Naive thymus-derived CD4-positive, alpha-beta T cell (primary cell): Measurements from ENCODE around the gene ART5. TPM values are rescaled to one million over a fixed set of nuclear protein-coding genes. Genes with fewer than 3 reads are reported as not detected.

Experiments
- ATAC-seq: fragments of 150-1000 bp; cut with Tn5 transposase; 2 replicates; pipeline ENCODE4 v1.10.0; 2021; ENCODE audit warnings: mild to moderate bottlenecking, moderate library complexity
- CTCF ChIA-PET: fragments of 350-600 bp; sonication (Branson Sonifier 250); formaldehyde crosslinking; loops from one replicate; lab custom pipeline; 2021; ENCODE audit warnings: antibody characterized with exemption; lab: Charles Lee
- POLR2A ChIA-PET: fragments of 350-600 bp; sonication (Branson Sonifier 250); formaldehyde crosslinking; loops from one replicate; lab custom pipeline; 2021; ENCODE audit warnings: antibody characterized with exemption, inconsistent platforms; lab: Charles Lee
- DNase-seq, 9 donors: peaks; one replicate each; pipeline versions ENCODE4 v3.0.0 to v3.0.0-alpha.2; 2020 to 2022; ENCODE audit warnings: mixed read lengths in 1 of 9
- H3K27ac ChIP-seq: one replicate; pipeline ENCODE4 v1.7.0; 2013; ENCODE audit warnings: mild to moderate bottlenecking, low read depth, low read length, moderate library complexity
- H3K27me3 ChIP-seq, 2 donors: one replicate each; pipeline ENCODE4 v1.7.0; 2013; ENCODE audit warnings: low read length in 2 of 2, mild to moderate bottlenecking in 2 of 2, moderate library complexity in 2 of 2; ENCODE audit not compliant: control insufficient read depth in 2 of 2, insufficient read depth in 2 of 2
- H3K36me3 ChIP-seq, 3 experiments: 1 replicate in 2 of 3; 2 replicates in 1 of 3; pipeline ENCODE4 v1.7.0; 2013; ENCODE audit warnings: low read length in 3 of 3, mild to moderate bottlenecking in 3 of 3, moderate library complexity in 1 of 3; ENCODE audit not compliant: insufficient read depth in 3 of 3, control insufficient read depth in 2 of 3
- H3K4me1 ChIP-seq, 2 donors: one replicate each; pipeline ENCODE4 v1.7.0; 2013; ENCODE audit warnings: low read length in 2 of 2, mild to moderate bottlenecking in 2 of 2, moderate library complexity in 1 of 2; ENCODE audit not compliant: control insufficient read depth in 2 of 2, insufficient read depth in 2 of 2
- H3K4me3 ChIP-seq: 2 replicates; pipeline ENCODE4 v1.7.0; 2013; ENCODE audit warnings: mild to moderate bottlenecking, low read length
- H3K9me3 ChIP-seq, 3 experiments: 1 replicate in 2 of 3; 2 replicates in 1 of 3; pipeline ENCODE4 v1.7.0; 2013; ENCODE audit warnings: low read length in 3 of 3; ENCODE audit not compliant: control insufficient read depth in 2 of 3
- H3K27ac Mint-ChIP-seq, 9 donors: one replicate each; pipeline ENCODE4 v1.8.0; 2020 to 2022; ENCODE audit warnings: mixed read lengths in 9 of 9, mild to moderate bottlenecking in 8 of 9, moderate library complexity in 5 of 9, inconsistent platforms in 2 of 9
- H3K27me3 Mint-ChIP-seq, 5 donors: one replicate each; pipeline ENCODE4 v1.8.0; 2021 to 2022; ENCODE audit warnings: mixed read lengths in 5 of 5, mild to moderate bottlenecking in 1 of 5
- H3K36me3 Mint-ChIP-seq, 5 donors: one replicate each; pipeline ENCODE4 v1.8.0; 2020 to 2022; ENCODE audit warnings: mixed read lengths in 5 of 5, mild to moderate bottlenecking in 3 of 5, inconsistent platforms in 1 of 5
- H3K4me1 Mint-ChIP-seq, 7 donors: one replicate each; pipeline ENCODE4 v1.8.0; 2020 to 2022; ENCODE audit warnings: mixed read lengths in 7 of 7, mild to moderate bottlenecking in 3 of 7, inconsistent platforms in 1 of 7
- H3K4me3 Mint-ChIP-seq, 10 donors: one replicate each; pipeline ENCODE4 v1.8.0; 2020 to 2022; ENCODE audit warnings: mild to moderate bottlenecking in 10 of 10, mixed read lengths in 10 of 10, moderate library complexity in 6 of 10, inconsistent platforms in 2 of 10
- H3K9me3 Mint-ChIP-seq, 11 donors: one replicate each; pipeline ENCODE4 v1.8.0; 2020 to 2022; ENCODE audit warnings: mixed read lengths in 11 of 11, mild to moderate bottlenecking in 4 of 11, inconsistent platforms in 1 of 11, moderate library complexity in 1 of 11
- intact Hi-C, 2 donors: fragments of 100-400 bp; cut with micrococcal nuclease; formaldehyde crosslinking; loops; one replicate each; pipeline ENCODE4 v1.15.1; 2023
- polyA plus RNA-seq, 2 donors: library from polyadenylated mRNA; unstranded; fragments of 300-500 nt; fragmentation: Illumina TruSeq; gene quantifications; one replicate each; pipeline ENCODE4 v1.2.3, GENCODE V29; 2021
- total RNA-seq, 6 experiments: library from RNA in 5 of 6; stranded (reverse) in 5 of 6; gene quantifications; 1 replicate in 5 of 6; 2 replicates in 1 of 6; pipeline ENCODE4 v1.2.3 and lab custom pipeline; 2021 to 2026

The ART5 gene
- total and polyA plus RNA-seq, 7 experiments from 2014 or later, result not detected

DNA sequence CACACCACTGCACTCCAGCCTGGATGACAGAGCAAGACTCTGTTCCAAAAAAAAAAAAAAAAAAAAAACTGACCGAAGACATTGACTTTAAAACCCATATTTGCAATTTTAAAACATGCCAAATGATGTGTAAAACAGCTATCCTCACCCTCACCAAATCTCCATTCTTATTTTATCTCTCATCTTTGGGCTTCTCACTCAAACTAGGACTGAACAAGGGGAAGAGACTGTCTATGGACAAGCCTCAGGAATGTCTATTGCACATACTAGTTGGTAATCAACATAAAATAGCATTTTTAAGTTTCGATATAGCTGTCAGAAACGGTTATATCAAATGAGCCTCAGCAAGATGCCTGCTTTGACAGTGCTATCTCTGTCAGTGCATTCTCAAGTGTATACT lies 37.3 kb upstream of the ART5 start:
- Histone ChIP-seq H3K36me3 (peaks cover 21 to 92% (median 56%) of the 10 kb centered on the region in 3 experiments), H3K4me1 (peaks cover 0 to 4% of the 10 kb centered on the region in 2 donors), H3K27me3 (no peaks in the 10 kb centered on the region), H3K27ac (no peak overlapping the region), H3K4me3 (no peak overlapping the region), H3K9me3 (no peaks in the 10 kb centered on the region)
- Mint-ChIP-seq H3K27ac (peak overlapping the region in 1 of 9 donors; percentile 49), H3K4me3 (no peak overlapping the region), H3K36me3 (peaks cover 29 to 77% (median 37%) of the 10 kb centered on the region in 5 donors), H3K27me3 (no peaks in the 10 kb centered on the region), H3K9me3 (peaks cover 0 to 1% (median 0%) of the 10 kb centered on the region in 11 donors), H3K4me1 (peaks cover 3 to 15% (median 8%) of the 10 kb centered on the region in 7 donors)
- intact Hi-C loops, result no loop called here
- CTCF ChIA-PET, result no interaction called here
- no peak for ATAC-seq
- POLR2A ChIA-PET, result no interaction called here
- peak in 1 of 9 donors; percentile 3 for DNase-seq

DNA sequence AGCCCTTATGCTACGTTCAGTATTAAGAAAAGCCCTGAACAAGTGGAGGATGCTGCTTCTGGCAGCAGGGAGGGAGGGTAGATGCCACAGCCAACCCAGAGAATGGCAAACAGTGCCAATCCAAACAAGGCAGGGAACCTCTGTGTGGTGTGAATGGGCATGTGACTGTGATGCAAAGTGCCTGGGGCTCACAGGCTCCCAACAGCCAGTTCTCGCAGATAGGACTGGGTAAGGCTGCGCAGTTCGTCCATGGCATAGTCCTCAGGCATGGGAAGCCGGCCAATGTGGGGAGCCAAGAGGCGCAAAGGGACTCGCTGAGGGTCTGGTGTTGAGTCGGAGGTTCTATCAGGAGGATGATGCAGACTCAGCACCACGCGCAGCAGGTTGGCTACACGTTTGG lies 34.2 kb upstream of the ART5 start:
- DNase-seq, result no peak
- peaks cover 0 to 5% (median 0%) of the 10 kb centered on the region in 7 donors for H3K4me1 Mint-ChIP-seq
- Histone ChIP-seq H3K4me1 (no peaks in the 10 kb centered on the region), H3K27me3 (no peaks in the 10 kb centered on the region), H3K27ac (no peak overlapping the region), H3K4me3 (no peak overlapping the region), H3K9me3 (no peaks in the 10 kb centered on the region), H3K36me3 (peaks cover 21 to 98% (median 53%) of the 10 kb centered on the region in 3 experiments)
- ChIA-PET POLR2A (no interaction called here), CTCF (no interaction called here)
- ATAC-seq, result no peak
- H3K27me3 Mint-ChIP-seq, result no peaks in the 10 kb centered on the region
- H3K4me3 Mint-ChIP-seq, result no peak overlapping the region
- H3K36me3 Mint-ChIP-seq, result peaks cover 26 to 63% (median 30%) of the 10 kb centered on the region in 5 donors
- H3K9me3 Mint-ChIP-seq, result peaks cover 0 to 1% (median 0%) of the 10 kb centered on the region in 11 donors
- peak overlapping the region in 1 of 9 donors; percentile 8 for H3K27ac Mint-ChIP-seq
- intact Hi-C loops, result no loop called here

DNA sequence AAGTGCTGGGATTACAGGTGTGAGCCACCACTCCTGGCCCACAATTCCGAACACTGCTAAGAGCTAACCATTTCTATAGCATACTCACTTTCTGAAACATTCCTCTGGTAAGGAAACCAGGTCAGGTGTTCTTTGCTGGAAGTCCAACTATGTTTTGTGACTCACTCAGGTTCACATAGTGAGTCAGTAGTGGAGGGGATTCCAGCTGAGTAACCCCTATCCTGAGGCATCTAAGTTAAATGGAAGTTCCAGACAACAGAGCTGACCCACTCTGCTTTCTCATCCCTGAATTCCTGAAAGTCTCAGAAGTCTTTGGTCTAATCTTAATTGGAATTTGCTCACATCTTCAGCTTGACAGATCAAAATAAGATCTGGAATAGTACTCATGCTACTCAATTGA lies 32.4 kb upstream of the ART5 start:
- Mint-ChIP-seq H3K27ac (peak overlapping the region in 3 of 9 donors; percentile 25 to 59 (median 41)), H3K36me3 (peaks cover 17 to 64% (median 34%) of the 10 kb centered on the region in 5 donors), H3K4me1 (peaks cover 0 to 2% (median 0%) of the 10 kb centered on the region in 7 donors), H3K27me3 (no peaks in the 10 kb centered on the region), H3K4me3 (no peak overlapping the region), H3K9me3 (no peaks in the 10 kb centered on the region)
- POLR2A ChIA-PET, result no interaction called here
- ATAC-seq (no peak), DNase-seq (no peak)
- Histone ChIP-seq H3K27ac (no peak overlapping the region), H3K27me3 (no peaks in the 10 kb centered on the region), H3K36me3 (peaks cover 15 to 96% (median 44%) of the 10 kb centered on the region in 3 experiments), H3K9me3 (no peaks in the 10 kb centered on the region), H3K4me1 (no peaks in the 10 kb centered on the region), H3K4me3 (no peak overlapping the region)
- CTCF ChIA-PET, result no interaction called here
- intact Hi-C loops, result no loop called here

DNA sequence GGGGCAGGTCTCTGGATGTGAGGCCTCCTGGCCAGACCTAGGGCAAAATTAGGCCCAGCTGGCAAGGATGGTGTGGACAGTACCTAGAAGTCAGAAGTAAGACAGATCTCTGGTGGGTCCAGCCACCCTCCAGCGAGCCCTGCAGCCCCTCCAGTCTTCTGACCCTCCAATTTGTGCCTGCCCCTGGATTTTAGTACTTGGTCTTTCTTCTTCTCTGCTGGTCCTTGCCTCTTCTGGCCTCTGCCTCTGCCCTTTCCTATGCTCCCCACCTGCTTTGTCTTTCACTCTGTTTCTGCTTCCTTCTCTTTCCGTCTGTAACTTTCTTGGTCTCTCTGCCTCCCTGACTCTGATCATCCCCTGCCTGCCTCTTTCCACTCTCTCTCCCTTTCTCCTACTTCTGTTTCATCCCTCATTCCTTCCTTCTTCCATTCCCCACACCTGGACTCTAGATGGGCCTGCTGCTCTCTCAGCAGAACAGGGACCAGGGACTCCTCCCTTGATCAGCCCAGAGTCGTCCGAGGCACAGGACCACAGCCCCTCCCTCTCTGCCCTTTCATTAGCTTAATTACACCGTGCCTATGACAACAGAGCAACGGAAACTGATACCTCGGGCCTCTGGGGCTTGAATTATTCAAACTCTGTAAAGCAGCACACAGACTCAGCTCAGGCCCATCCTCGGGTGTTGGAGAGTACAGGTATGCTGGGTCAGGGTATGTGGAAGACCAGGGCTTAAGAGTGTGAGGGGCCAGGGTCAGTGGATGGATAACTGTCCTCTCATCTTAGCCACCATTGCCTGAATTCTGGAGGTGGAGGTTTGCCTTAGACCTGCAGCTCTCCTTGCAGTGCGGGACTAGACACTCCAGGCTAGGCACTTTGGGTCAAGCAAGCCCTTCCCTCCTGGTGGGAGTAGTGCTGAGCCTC lies 29.8 kb upstream of the ART5 start, which contains the start of gene CHRNA10:
Gene CHRNA10, minus strand, starts transcription at position 51 of the 921 bp plus-strand sequence. CDS start 72 bp downstream, outside the sequence.
- peaks cover 0 to 4% (median 0%) of the 10 kb centered on the region in 7 donors for H3K4me1 Mint-ChIP-seq
- no peak within 1 kb of the TSS for H3K4me3 ChIP-seq
- DNase-seq (no peak), ATAC-seq (no peak)
- no peaks in the 10 kb centered on the region for H3K27me3 ChIP-seq
- peak within 1 kb of the TSS in 1 of 10 donors; percentile 1 for H3K4me3 Mint-ChIP-seq
- no peak within 1 kb of the TSS for H3K27ac ChIP-seq
- no peaks in the 10 kb centered on the region for H3K9me3 ChIP-seq
- intact Hi-C loops, result no loop called here
- H3K9me3 Mint-ChIP-seq, result no peaks in the 10 kb centered on the region
- POLR2A ChIA-PET, result no interaction called here
- no peaks in the 10 kb centered on the region for H3K27me3 Mint-ChIP-seq
- H3K36me3 ChIP-seq, result peaks cover 7 to 88% (median 31%) of the 10 kb centered on the region in 3 experiments
- CTCF ChIA-PET, result no interaction called here
- H3K27ac Mint-ChIP-seq, result peak within 1 kb of the TSS; percentile 26 to 91 (median 58)
- peaks cover 13 to 62% (median 33%) of the 10 kb centered on the region in 5 donors for H3K36me3 Mint-ChIP-seq
- no peaks in the 10 kb centered on the region for H3K4me1 ChIP-seq

DNA sequence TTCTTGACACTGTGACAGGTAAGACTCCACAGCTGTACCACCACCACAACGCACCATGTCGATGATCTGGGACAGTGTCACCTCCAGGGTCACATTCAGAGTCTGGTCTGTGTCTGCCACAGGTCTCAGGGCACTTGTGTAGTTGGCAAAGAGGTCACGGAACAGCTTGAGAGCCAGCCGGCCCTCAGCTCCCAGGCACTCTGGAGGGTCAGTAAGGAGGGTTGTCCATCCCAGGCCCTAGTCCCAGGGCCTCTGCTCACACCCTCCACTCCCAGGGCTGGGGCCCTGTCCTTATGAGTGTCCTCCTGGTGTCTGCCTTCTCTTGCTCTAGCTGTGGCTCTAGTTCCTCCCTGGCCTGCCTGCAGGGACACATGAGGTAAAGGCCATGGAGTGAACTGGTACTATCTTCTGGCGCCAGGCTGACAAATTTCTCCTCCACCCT lies 28.0 kb upstream of the ART5 start:
- Mint-ChIP-seq H3K4me3 (no peak overlapping the region), H3K4me1 (peaks cover 0 to 4% (median 0%) of the 10 kb centered on the region in 7 donors), H3K27me3 (no peaks in the 10 kb centered on the region), H3K27ac (peak overlapping the region in 3 of 9 donors; percentile 28 to 63 (median 58)), H3K36me3 (peaks cover 8 to 64% (median 37%) of the 10 kb centered on the region in 5 donors), H3K9me3 (no peaks in the 10 kb centered on the region)
- H3K4me1 ChIP-seq, result no peaks in the 10 kb centered on the region
- H3K27ac ChIP-seq, result no peak overlapping the region
- H3K4me3 ChIP-seq, result no peak overlapping the region
- ATAC-seq, result no peak
- CTCF ChIA-PET, result no interaction called here
- H3K9me3 ChIP-seq, result no peaks in the 10 kb centered on the region
- intact Hi-C loops, result no loop called here
- no peak for DNase-seq
- no peaks in the 10 kb centered on the region for H3K27me3 ChIP-seq
- POLR2A ChIA-PET, result no interaction called here
- H3K36me3 ChIP-seq, result peaks cover 6 to 89% (median 16%) of the 10 kb centered on the region in 3 experiments

DNA sequence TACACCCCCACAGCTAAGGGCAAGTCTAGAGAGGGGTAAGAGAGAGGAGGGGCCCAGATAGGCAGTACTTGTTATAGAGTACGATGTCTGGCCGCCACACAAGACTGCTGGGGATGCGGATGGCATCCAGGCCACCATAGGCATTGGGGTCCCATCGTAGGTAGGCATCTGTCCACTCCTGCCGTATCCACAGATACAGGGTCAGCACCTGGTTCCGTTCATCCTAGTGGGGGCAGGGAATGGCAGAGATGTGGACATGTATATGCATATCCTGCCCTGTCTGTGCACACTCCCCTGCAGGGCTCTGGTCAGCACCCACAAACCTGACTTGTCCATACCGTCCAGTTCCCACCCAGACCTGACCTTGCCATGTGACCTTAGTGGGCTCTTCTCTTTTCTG lies 27.3 kb upstream of the ART5 start:
- Histone ChIP-seq H3K36me3 (peaks cover 6 to 89% (median 16%) of the 10 kb centered on the region in 3 experiments), H3K27me3 (no peaks in the 10 kb centered on the region), H3K9me3 (no peaks in the 10 kb centered on the region), H3K4me3 (no peak overlapping the region), H3K4me1 (no peaks in the 10 kb centered on the region), H3K27ac (no peak overlapping the region)
- POLR2A ChIA-PET, result no interaction called here
- ATAC-seq (no peak), DNase-seq (no peak)
- peaks cover 0 to 4% (median 0%) of the 10 kb centered on the region in 7 donors for H3K4me1 Mint-ChIP-seq
- H3K9me3 Mint-ChIP-seq, result no peaks in the 10 kb centered on the region
- H3K36me3 Mint-ChIP-seq, result peaks cover 7 to 59% (median 33%) of the 10 kb centered on the region in 5 donors
- no peak overlapping the region for H3K4me3 Mint-ChIP-seq
- H3K27ac Mint-ChIP-seq, result peak overlapping the region in 1 of 9 donors; percentile 32
- CTCF ChIA-PET, result no interaction called here
- intact Hi-C loops, result no loop called here
- no peaks in the 10 kb centered on the region for H3K27me3 Mint-ChIP-seq
